Naive thymus-derived CD4-positive, alpha-beta T cell (primary cell): ENCODE measurements around the gene MAB21L3. TPM values are rescaled to one million over a fixed set of nuclear protein-coding genes. Genes with fewer than 3 reads are reported as not detected.

Source experiments
- ATAC-seq: fragments of 150-1000 bp; cut with Tn5 transposase; 2 replicates; pipeline ENCODE4 v1.10.0; 2021; ENCODE audit warnings: mild to moderate bottlenecking, moderate library complexity
- CTCF ChIA-PET: fragments of 350-600 bp; sonication (Branson Sonifier 250); formaldehyde crosslinking; loops from one replicate; lab custom pipeline; 2021; ENCODE audit warnings: antibody characterized with exemption; lab: Charles Lee
- POLR2A ChIA-PET: fragments of 350-600 bp; sonication (Branson Sonifier 250); formaldehyde crosslinking; loops from one replicate; lab custom pipeline; 2021; ENCODE audit warnings: antibody characterized with exemption, inconsistent platforms; lab: Charles Lee
- DNase-seq, 9 donors: peaks; one replicate each; pipeline versions ENCODE4 v3.0.0 to v3.0.0-alpha.2; 2020 to 2022; ENCODE audit warnings: mixed read lengths in 1 of 9
- H3K27ac ChIP-seq: one replicate; pipeline ENCODE4 v1.7.0; 2013; ENCODE audit warnings: mild to moderate bottlenecking, low read depth, low read length, moderate library complexity
- H3K27me3 ChIP-seq, 2 donors: one replicate each; pipeline ENCODE4 v1.7.0; 2013; ENCODE audit warnings: low read length in 2 of 2, mild to moderate bottlenecking in 2 of 2, moderate library complexity in 2 of 2; ENCODE audit not compliant: control insufficient read depth in 2 of 2, insufficient read depth in 2 of 2
- H3K36me3 ChIP-seq, 3 experiments: 1 replicate in 2 of 3; 2 replicates in 1 of 3; pipeline ENCODE4 v1.7.0; 2013; ENCODE audit warnings: low read length in 3 of 3, mild to moderate bottlenecking in 3 of 3, moderate library complexity in 1 of 3; ENCODE audit not compliant: insufficient read depth in 3 of 3, control insufficient read depth in 2 of 3
- H3K4me1 ChIP-seq, 2 donors: one replicate each; pipeline ENCODE4 v1.7.0; 2013; ENCODE audit warnings: low read length in 2 of 2, mild to moderate bottlenecking in 2 of 2, moderate library complexity in 1 of 2; ENCODE audit not compliant: control insufficient read depth in 2 of 2, insufficient read depth in 2 of 2
- H3K4me3 ChIP-seq: 2 replicates; pipeline ENCODE4 v1.7.0; 2013; ENCODE audit warnings: mild to moderate bottlenecking, low read length
- H3K9me3 ChIP-seq, 3 experiments: 1 replicate in 2 of 3; 2 replicates in 1 of 3; pipeline ENCODE4 v1.7.0; 2013; ENCODE audit warnings: low read length in 3 of 3; ENCODE audit not compliant: control insufficient read depth in 2 of 3
- H3K27ac Mint-ChIP-seq, 9 donors: one replicate each; pipeline ENCODE4 v1.8.0; 2020 to 2022; ENCODE audit warnings: mixed read lengths in 9 of 9, mild to moderate bottlenecking in 8 of 9, moderate library complexity in 5 of 9, inconsistent platforms in 2 of 9
- H3K27me3 Mint-ChIP-seq, 5 donors: one replicate each; pipeline ENCODE4 v1.8.0; 2021 to 2022; ENCODE audit warnings: mixed read lengths in 5 of 5, mild to moderate bottlenecking in 1 of 5
- H3K36me3 Mint-ChIP-seq, 5 donors: one replicate each; pipeline ENCODE4 v1.8.0; 2020 to 2022; ENCODE audit warnings: mixed read lengths in 5 of 5, mild to moderate bottlenecking in 3 of 5, inconsistent platforms in 1 of 5
- H3K4me1 Mint-ChIP-seq, 7 donors: one replicate each; pipeline ENCODE4 v1.8.0; 2020 to 2022; ENCODE audit warnings: mixed read lengths in 7 of 7, mild to moderate bottlenecking in 3 of 7, inconsistent platforms in 1 of 7
- H3K4me3 Mint-ChIP-seq, 10 donors: one replicate each; pipeline ENCODE4 v1.8.0; 2020 to 2022; ENCODE audit warnings: mild to moderate bottlenecking in 10 of 10, mixed read lengths in 10 of 10, moderate library complexity in 6 of 10, inconsistent platforms in 2 of 10
- H3K9me3 Mint-ChIP-seq, 11 donors: one replicate each; pipeline ENCODE4 v1.8.0; 2020 to 2022; ENCODE audit warnings: mixed read lengths in 11 of 11, mild to moderate bottlenecking in 4 of 11, inconsistent platforms in 1 of 11, moderate library complexity in 1 of 11
- intact Hi-C, 2 donors: fragments of 100-400 bp; cut with micrococcal nuclease; formaldehyde crosslinking; loops; one replicate each; pipeline ENCODE4 v1.15.1; 2023
- polyA plus RNA-seq, 2 donors: library from polyadenylated mRNA; unstranded; fragments of 300-500 nt; fragmentation: Illumina TruSeq; gene quantifications; one replicate each; pipeline ENCODE4 v1.2.3, GENCODE V29; 2021
- total RNA-seq, 6 experiments: library from RNA in 5 of 6; stranded (reverse) in 5 of 6; gene quantifications; 1 replicate in 5 of 6; 2 replicates in 1 of 6; pipeline ENCODE4 v1.2.3 and lab custom pipeline; 2021 to 2026

The MAB21L3 gene
- total and polyA plus RNA-seq, 7 experiments from 2014 or later = 0.12 TPM; not detected in 6

DNA sequence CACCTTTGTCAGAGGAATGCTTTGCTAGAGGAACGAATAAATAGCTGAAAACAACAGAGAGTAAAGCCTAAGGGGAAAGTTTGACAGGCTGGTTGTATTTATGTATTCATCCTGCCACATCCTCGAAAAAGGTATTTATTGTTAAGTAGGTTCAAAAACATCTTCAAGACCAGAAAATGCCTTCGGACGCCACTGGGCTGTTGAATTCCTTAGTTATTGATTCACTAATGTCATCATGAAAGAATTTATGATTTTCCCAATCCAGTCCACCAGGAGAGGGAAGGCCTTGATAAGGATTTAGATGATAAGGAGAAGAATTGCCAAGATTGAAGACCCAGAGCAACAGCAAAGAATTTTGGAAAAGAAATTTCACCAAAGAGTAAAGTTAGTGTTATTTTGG lies 35.2 kb upstream of the MAB21L3 start:
- no peak for DNase-seq
- no peak for ATAC-seq
- no peaks in the 10 kb centered on the region for H3K27me3 ChIP-seq
- Mint-ChIP-seq H3K4me3 (no peak overlapping the region), H3K27ac (no peak overlapping the region), H3K4me1 (peaks cover 0 to 3% (median 0%) of the 10 kb centered on the region in 7 donors), H3K9me3 (peaks cover 0 to 1% (median 0%) of the 10 kb centered on the region in 11 donors), H3K27me3 (peaks cover 0 to 17% (median 0%) of the 10 kb centered on the region in 5 donors), H3K36me3 (no peaks in the 10 kb centered on the region)
- POLR2A ChIA-PET = no interaction called here
- H3K4me1 ChIP-seq = no peaks in the 10 kb centered on the region
- H3K4me3 ChIP-seq = no peak overlapping the region
- CTCF ChIA-PET = no interaction called here
- no peak overlapping the region for H3K27ac ChIP-seq
- H3K9me3 ChIP-seq = no peaks in the 10 kb centered on the region
- intact Hi-C loops = no loop called here
- no peaks in the 10 kb centered on the region for H3K36me3 ChIP-seq

- Histone ChIP-seq H3K4me3 (no peak overlapping the region), H3K9me3 (no peaks in the 10 kb centered on the region), H3K27me3 (no peaks in the 10 kb centered on the region), H3K27ac (no peak overlapping the region), H3K36me3 (no peaks in the 10 kb centered on the region), H3K4me1 (no peaks in the 10 kb centered on the region)
- peaks cover 0 to 15% (median 0%) of the 10 kb centered on the region in 5 donors for H3K27me3 Mint-ChIP-seq
- H3K9me3 Mint-ChIP-seq = peaks cover 0 to 1% (median 0%) of the 10 kb centered on the region in 11 donors
- intact Hi-C loops = no loop called here
- ATAC-seq = no peak
- POLR2A ChIA-PET = no interaction called here
- DNase-seq = no peak
- CTCF ChIA-PET = no interaction called here
- H3K4me3 Mint-ChIP-seq = no peak overlapping the region
- no peaks in the 10 kb centered on the region for H3K36me3 Mint-ChIP-seq
- H3K4me1 Mint-ChIP-seq = peaks cover 0 to 3% (median 0%) of the 10 kb centered on the region in 7 donors
- no peak overlapping the region for H3K27ac Mint-ChIP-seq
Measured at GRCh38 chr1:116076831-116077230, 34.4 kb upstream of the MAB21L3 start.

DNA sequence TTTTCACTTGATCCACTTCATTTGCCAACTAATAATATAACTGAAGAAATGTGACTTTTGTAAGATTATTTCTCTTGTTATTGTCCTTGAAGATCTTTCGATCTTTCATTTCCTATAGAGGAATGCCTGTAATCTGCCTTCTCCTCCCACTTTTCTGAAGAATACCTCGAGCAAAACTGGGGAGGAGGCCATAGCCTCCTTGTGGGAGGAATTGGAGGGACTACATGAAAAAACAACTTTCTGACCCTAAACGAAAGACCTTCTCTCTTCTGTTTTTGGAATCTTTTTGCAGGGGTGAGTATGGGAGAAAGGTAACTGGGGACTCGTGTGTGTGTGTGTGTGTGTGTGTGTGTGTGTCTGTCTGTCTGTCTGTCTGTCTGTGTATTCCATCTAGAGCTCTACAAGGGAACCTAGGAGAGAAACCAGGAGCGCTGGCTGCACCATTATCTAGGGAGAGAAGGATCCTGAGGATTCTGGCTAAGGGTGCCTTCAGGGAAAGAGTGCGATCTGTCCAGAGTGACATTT lies 32.4 kb upstream of the MAB21L3 start:
- Histone ChIP-seq H3K4me3 (no peak overlapping the region), H3K36me3 (no peaks in the 10 kb centered on the region), H3K4me1 (no peaks in the 10 kb centered on the region), H3K9me3 (no peaks in the 10 kb centered on the region), H3K27me3 (no peaks in the 10 kb centered on the region), H3K27ac (no peak overlapping the region)
- intact Hi-C loops = no loop called here
- peaks cover 0 to 2% (median 0%) of the 10 kb centered on the region in 11 donors for H3K9me3 Mint-ChIP-seq
- DNase-seq (no peak), ATAC-seq (no peak)
- H3K36me3 Mint-ChIP-seq = no peaks in the 10 kb centered on the region
- CTCF ChIA-PET = no interaction called here
- H3K4me3 Mint-ChIP-seq = no peak overlapping the region
- H3K4me1 Mint-ChIP-seq = peaks cover 0 to 3% (median 0%) of the 10 kb centered on the region in 7 donors
- H3K27me3 Mint-ChIP-seq = peaks cover 0 to 18% (median 0%) of the 10 kb centered on the region in 5 donors
- POLR2A ChIA-PET = no interaction called here
- no peak overlapping the region for H3K27ac Mint-ChIP-seq

DNA sequence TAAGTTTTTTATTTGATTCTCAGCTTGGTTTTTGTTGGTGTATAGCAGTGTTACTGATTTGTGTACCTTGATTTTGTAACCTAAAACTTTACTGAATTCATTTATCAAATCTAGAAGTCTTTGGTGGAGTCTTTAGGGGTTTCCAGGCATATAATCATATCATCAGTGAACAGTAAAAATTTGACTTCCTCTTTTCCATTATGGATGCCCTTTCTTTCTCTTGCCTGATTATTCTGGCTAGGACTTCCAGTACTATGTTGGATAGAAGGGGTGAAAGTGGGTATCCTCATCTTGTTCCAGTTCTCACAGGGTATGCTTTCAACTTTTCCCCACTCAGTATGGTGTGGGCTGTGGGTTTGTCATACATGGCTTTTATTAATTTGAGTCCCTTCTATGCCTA lies 23.6 kb upstream of the MAB21L3 start:
- intact Hi-C loops = no loop called here
- ATAC-seq (no peak), DNase-seq (no peak)
- ChIA-PET CTCF (no interaction called here), POLR2A (no interaction called here)
- peaks cover 0 to 18% (median 8%) of the 10 kb centered on the region in 5 donors for H3K36me3 Mint-ChIP-seq
- Histone ChIP-seq H3K4me3 (no peak overlapping the region), H3K27me3 (no peaks in the 10 kb centered on the region), H3K36me3 (no peaks in the 10 kb centered on the region), H3K4me1 (no peaks in the 10 kb centered on the region), H3K9me3 (peaks cover 0 to 20% (median 0%) of the 10 kb centered on the region in 3 experiments), H3K27ac (no peak overlapping the region)
- H3K4me3 Mint-ChIP-seq = no peak overlapping the region
- H3K27me3 Mint-ChIP-seq = peaks cover 21 to 49% (median 30%) of the 10 kb centered on the region in 5 donors
- peaks cover 11 to 60% (median 33%) of the 10 kb centered on the region in 11 donors for H3K9me3 Mint-ChIP-seq
- no peaks in the 10 kb centered on the region for H3K4me1 Mint-ChIP-seq
- no peak overlapping the region for H3K27ac Mint-ChIP-seq

GRCh38 chr1:116089870-116090269 lies 21.3 kb upstream of the MAB21L3 start:
- H3K9me3 ChIP-seq = peaks cover 0 to 20% (median 0%) of the 10 kb centered on the region in 3 experiments
- no peaks in the 10 kb centered on the region for H3K36me3 ChIP-seq
- no peak for ATAC-seq
- Mint-ChIP-seq H3K4me1 (no peaks in the 10 kb centered on the region), H3K4me3 (no peak overlapping the region), H3K27ac (no peak overlapping the region), H3K27me3 (peaks cover 23 to 68% (median 46%) of the 10 kb centered on the region in 5 donors), H3K9me3 (peaks cover 11 to 77% (median 43%) of the 10 kb centered on the region in 11 donors), H3K36me3 (peaks cover 0 to 18% (median 8%) of the 10 kb centered on the region in 5 donors)
- intact Hi-C loops = no loop called here
- no peak overlapping the region for H3K4me3 ChIP-seq
- POLR2A ChIA-PET = no interaction called here
- no peak overlapping the region for H3K27ac ChIP-seq
- no peaks in the 10 kb centered on the region for H3K27me3 ChIP-seq
- H3K4me1 ChIP-seq = no peaks in the 10 kb centered on the region
- DNase-seq = no peak
- CTCF ChIA-PET = interaction anchor here (0.7 kb wide), 1 partner anchor 418 kb away, joined by 3 read pairs; no protein-coding TSS in a partner anchor

DNA sequence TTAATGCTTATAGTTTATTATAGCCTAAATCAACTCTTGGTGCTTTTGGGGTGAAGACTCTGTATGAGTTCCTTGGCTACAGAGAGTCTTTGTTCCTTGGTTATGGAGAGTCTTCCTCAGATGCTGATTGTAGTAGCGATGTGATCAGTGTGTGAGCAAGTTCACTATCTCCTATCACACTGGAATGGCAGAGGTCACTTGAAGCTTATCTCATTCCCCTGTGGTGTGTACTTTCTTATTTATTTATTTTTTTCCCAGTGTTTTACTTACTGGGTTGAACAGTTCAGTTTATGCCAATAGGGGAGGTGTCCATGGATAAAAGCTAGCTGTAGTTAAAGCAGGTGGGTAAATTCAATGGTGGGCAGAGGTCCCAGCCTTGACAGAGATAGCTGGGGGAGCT lies 20.1 kb upstream of the MAB21L3 start:
- H3K4me3 Mint-ChIP-seq = no peak overlapping the region
- intact Hi-C loops = no loop called here
- no peak overlapping the region for H3K4me3 ChIP-seq
- peaks cover 11 to 89% (median 43%) of the 10 kb centered on the region in 11 donors for H3K9me3 Mint-ChIP-seq
- no peaks in the 10 kb centered on the region for H3K36me3 ChIP-seq
- H3K27me3 ChIP-seq = no peaks in the 10 kb centered on the region
- H3K4me1 Mint-ChIP-seq = no peaks in the 10 kb centered on the region
- no peaks in the 10 kb centered on the region for H3K4me1 ChIP-seq
- ChIA-PET CTCF (no interaction called here), POLR2A (interaction anchor here (0.7 kb wide), 1 partner anchor 1838 kb away, joined by 5 read pairs; the partner anchor contains the start of genes GDAP2 and WDR3)
- H3K27me3 Mint-ChIP-seq = peaks cover 29 to 73% (median 46%) of the 10 kb centered on the region in 5 donors
- no peak overlapping the region for H3K27ac ChIP-seq
- H3K27ac Mint-ChIP-seq = no peak overlapping the region
- no peak for ATAC-seq
- H3K36me3 Mint-ChIP-seq = peaks cover 0 to 22% (median 8%) of the 10 kb centered on the region in 5 donors
- H3K9me3 ChIP-seq = peaks cover 0 to 21% (median 0%) of the 10 kb centered on the region in 3 experiments
- no peak for DNase-seq
